GM18499 (cell line): ENCODE data around the gene RREB1.

Experiments
- ATAC-seq: cut with Tn5 transposase; IDR thresholded peaks from one replicate; pipeline ENCODE4 v1.9.1; 2021; ENCODE audit warnings: moderate number of reproducible peaks; ENCODE audit not compliant: insufficient read depth, unreplicated experiment

Gene RREB1

DNA sequence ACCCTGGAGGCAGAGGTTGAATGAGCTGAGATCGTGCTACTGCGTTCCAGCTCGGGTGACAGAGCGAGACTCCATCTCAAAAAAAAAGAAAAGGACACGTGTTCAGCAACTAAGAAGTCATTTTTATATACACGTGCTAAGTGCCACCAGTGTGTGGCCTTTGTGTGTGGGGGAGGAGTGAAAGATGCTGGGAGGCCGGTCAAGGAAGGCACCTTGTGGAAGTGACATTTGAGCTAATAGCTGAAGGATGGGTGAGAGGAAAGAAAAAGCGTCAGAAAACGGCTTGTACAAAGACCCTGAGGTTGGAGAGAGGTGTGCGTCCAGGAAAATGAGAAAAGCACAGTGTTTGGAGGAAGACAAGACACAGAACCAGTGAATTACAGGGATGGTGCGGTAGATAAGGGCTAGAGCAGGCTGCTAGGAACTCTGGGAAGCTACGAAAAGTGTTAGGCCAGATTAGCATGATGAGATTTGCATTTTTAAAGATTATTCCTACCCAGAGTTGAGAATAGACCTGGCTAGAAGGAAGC is 11.6 kb downstream of the RREB1 start:
- ATAC-seq, result no peak

DNA sequence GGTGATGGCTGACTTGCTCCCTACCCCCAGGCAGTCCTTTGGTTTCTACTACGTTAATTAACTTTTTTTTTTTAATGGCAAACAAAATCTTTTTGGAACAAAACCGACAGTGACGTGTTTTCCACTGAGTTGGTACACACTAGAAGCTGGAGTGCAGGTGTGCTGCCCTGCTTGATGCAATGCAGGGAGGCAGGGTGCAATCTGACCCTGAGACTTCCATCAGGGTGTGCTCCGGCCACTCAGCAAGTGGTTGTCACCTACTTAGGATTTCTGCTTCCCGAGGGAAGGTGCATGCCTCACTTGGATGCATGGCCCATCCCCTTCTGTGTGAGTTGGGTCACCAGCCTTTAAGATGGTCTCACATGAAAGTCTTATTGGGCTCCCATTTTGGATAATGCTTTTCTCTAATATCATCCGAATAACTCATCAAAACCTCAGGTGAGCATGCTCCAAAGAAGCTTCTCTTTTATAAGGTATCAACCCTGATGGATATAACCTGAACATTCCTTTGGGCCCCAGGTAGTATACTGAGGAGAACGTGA is 14.0 kb downstream of the RREB1 start:
- ATAC-seq, result no peak

DNA sequence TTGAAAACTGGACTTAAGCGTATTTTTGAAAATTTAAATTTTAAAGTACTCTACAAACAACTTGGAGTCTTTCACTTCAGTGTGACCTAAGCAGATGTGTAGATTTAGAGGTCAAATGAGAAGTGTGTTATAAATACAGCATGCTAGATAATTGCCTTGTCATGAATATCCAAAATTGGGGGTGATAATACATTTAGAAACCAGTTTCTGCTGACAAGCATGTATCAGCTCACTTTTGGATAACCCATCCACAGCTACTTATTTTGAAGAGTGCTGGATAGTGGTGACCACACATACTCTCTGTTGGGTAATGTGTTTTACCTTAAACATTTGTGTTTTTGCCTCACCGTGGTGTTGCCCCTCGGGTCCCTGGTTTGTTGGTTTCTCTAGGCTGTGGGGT is 14.9 kb downstream of the RREB1 start:
- no peak for ATAC-seq

DNA sequence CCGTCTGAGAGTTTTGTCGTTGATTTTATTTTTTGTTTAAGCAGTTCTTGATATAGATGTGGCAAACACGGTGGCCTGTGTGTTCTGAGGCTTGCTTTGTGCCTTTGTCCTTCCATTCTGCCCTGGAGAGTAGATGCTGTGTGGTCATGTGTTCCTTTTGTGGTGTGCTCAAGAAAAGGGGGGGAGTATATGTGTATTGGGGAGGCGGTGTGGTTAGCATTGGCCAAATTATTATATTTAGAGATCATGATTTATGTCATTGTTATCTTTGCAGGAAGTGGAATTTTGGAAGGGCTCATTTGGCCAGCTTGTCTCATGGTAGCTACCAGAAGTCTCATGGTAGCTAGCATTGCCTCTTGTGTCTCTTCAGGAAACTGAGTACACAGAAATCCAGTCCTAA is 16.4 kb downstream of the RREB1 start:
- no peak for ATAC-seq

DNA sequence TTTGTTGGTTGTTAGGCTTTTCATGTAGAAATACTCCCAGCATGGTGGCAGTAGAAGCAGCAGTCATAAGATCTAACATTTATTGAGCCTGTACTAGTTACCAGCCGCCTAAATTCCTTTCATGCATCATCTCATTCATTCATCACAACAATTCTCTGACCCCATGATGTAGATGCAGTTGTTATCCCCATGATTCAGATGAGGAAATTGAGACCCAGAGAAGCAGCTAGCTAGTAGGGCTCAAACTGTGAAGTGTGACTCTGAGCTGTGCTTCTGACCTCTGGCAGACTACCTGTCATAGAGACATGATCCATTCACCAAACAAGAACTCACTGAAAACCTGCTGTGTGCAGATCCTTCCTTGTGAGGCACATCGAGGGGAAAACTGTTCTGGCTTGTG is 16.9 kb downstream of the RREB1 start:
- no peak for ATAC-seq

DNA sequence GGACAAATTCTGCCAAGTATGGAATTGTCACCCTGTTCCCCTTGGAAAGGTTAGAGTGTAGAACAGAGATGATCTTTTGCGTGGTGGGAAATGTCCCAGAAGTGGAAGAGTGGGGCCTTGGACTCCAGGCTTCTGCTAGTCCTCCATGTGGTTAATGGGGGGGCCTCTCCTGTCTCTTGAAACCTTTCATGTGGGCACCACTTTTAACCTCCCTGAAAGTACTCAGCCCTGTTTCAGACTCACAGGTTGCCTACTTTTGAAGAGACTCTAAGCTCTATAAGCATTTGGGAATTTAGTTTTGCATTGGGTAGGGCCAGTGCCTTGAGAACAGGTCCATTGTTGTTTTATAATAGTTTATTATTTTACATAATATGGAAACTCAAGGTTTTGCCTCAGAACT is 17.5 kb downstream of the RREB1 start:
- ATAC-seq, result no peak

DNA sequence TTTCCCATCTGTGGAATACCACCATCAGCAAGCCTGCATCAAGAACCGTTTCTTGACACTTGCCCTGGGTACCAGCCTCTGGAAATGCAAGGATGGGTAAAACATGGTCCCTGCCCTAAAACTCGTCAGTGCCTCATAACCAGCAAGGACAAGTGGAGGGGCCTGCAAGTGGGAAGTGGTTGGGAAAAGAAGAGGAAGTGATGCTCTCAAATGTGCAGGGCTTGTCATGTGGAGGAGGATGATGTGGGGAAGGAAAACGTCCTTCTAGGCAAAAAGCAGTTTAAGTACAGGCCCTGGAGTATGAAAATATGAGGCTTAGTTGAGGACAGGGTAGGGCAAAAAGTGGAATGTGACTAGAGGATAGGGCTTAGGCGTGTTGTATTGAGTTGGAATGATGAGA is 19.0 kb downstream of the RREB1 start:
- no peak for ATAC-seq

DNA sequence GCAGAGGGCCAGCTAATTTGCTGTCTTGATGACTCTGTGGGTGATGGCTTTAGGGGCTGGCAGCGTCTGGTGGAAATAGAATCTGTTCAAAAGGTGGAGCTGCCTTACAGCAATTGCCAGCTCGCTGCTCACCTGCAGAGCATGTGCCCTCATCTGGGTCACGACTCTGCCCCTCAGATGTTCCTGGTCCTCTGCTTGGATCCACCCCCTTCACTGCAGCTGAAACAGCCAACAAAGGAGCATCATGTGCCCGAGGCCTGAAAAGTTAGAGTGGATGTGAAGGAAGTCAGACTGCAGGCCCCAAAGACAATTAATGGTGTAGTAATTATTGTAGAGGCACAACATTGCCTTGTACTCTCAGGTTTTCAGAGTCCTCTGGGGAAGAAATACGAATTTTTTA is 19.9 kb downstream of the RREB1 start:
- no peak for ATAC-seq

DNA sequence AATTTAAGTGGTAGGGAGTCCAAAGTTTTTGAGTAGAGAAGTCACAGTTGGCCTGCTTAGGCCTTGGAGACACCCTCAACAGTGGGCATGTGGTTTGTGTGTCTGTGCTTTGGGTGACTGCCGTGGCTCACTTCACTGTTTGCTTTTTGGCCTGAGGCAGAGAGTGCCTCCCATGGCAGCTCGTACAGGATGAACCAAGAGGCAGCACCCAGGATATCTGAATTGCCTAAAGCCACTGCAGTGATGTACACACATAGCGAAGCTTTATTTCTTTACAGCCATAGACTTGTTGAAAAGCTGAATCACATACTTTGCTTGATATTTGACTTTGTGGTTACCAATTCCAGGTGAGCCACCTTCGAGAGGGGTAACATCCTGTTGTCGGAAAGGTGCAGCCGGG is 21.6 kb downstream of the RREB1 start:
- ATAC-seq, result no peak

DNA sequence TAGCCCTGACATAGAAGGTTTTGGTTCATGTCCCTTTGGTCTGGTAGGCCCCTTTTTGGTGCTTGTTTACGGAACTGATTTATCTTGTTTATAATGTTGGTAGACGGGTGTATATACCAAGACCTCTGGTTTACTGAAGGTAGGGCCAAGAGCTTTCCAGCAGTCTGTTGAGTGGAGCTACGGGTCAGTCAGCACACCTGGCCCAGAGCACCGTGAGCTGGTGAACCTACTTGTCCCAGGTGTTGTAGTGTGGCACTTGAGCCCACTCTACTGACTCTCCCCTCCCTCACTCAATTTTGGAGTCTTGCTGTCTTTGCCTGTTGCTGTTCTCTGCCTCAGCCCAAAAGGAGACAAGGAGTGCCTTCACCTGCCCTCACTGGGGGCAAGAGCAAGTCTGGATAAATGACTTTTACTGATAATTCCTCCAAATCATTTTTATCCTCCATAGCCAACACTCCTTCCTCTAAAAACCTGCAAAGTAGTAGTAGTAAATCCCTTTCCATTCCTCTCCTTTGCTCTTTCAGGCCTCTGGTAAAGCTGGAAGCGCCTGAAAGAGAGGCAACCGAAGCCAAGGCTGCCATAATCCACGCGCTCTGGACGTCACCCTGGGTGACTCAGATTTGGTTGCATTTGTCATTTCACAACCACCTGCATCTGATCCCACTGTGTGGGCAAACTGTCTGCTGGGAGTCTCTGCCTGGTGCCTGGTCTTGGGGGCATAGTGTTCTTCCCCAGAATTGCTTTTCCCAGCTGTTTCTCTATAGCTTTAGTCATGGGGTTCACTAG is 22.2 kb downstream of the RREB1 start:
- ATAC-seq, result peak; percentile 53

DNA sequence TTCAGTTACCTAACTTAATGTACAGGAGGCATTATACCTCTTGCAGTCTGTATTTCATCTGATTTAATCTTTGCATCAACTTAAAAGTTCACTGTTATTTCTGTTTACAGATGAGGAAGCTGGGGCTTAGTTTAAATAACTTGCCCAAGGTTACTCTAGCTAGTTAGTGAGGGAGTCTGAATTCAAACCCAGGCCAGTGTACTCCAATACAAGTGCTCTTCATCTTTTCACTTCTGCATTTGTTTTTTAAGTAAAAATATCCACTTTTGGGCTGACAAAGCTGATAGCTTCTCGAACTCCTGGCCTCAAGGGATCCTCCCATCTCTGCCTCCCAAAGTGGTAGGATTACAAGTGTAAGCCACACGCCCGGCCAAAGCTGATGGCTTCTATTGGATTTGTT is 23.6 kb downstream of the RREB1 start:
- ATAC-seq, result no peak

DNA sequence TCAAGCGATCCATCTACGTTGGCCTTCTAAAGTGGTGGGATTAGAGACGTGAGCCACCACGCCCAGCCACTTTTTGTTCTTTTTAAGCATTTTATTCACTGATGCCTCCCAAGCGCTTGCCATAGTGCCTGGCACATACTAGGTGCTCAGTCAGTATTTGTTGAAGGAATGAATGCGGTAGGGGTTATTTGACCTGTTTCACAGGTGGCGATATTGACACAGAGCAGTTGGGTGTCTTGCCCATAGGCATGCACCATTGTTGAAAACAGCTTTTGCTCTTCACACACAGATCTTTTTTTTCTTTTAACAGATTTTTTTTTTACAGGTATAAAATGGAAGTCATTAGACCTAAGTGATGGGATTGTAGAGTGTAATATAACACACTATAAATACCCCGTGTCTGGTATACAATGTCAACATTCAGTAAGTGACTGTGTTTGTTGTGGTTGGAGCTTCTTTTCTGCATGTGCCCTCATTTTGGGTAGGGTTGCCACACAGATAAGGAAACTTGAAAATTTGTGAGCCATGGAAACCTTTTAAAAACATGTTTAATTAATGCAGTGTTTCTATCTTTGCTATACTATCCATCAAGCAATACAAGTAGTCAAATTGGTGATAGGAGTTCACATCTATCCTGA is 24.8 kb downstream of the RREB1 start:
- ATAC-seq, result no peak

DNA sequence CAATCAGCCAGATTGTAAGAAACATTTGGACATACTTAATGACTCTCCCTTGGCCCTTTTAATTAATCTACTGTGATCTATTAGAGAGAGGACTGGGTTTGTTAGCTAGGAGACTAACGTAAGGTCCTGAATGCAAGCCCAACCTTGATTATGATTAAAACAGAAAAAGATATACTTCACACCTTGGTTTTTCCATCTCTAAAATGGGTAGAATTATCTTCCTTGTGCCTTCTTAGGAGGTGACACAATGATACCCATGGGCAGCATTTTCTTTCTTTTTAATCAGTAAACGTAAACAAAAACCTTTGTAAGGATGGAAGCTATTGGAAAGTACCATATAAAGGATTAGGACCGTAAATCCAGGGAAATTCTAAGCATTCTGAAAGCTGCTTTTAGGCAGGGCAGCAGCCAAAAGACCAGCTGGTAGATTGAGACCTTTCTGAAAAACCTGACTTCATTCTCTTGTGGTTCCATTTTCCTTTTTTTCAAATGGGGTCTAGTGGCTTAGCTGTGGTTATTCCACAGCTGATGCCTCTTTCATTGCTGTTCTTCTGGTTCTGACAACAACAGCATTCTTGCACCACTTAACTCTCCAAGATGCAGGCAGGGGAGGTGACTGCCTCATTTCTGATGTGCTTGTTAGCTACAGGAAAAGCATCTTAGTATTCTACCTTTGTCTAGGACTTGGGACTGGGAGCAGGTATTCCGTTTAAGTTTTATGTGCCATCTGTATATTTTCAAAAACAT is 27.4 kb downstream of the RREB1 start:
- no peak for ATAC-seq

DNA sequence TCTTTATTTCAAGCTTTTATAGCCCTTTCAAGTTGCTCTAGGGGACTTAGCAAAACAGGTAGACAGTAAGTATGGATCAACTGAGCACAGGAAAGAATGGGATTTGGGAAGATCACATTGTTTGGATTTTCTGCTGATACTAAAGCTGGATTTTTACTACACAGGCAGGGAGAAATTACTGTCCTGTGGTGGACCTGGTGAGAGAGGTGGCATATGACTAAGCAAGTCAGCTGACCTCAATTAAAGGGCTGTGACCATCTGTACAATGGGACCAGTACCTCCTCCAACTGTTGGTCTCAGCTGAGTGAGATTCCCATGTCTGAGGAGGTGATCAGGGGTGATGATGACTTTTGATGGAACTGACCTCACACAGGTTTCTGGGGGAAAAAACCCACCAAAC is 28.0 kb downstream of the RREB1 start:
- no peak for ATAC-seq

DNA sequence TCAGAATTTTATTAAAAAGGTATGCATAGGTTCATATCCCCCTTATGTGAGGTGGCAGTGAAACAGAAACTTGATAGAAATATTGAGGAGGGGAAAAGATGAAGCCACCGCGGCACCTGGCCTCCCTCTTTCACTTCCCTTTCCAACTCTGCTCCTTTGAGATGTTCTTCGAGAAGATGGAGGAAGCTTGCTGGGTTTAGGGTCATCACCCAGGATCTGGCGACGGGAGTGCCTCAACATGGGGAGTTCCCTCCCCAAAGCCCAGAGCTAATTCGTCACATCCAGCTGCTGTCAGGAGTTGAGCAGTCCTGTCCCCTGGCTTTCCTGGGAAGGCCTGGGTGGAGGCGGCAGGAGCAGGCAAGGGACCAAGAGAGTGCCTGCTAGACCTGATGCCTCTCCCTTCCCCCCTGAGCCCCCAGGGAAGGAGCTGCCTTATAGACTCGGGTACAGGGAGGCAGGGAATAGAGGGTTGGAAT is 29.1 kb downstream of the RREB1 start:
- peak; percentile 36 for ATAC-seq

DNA sequence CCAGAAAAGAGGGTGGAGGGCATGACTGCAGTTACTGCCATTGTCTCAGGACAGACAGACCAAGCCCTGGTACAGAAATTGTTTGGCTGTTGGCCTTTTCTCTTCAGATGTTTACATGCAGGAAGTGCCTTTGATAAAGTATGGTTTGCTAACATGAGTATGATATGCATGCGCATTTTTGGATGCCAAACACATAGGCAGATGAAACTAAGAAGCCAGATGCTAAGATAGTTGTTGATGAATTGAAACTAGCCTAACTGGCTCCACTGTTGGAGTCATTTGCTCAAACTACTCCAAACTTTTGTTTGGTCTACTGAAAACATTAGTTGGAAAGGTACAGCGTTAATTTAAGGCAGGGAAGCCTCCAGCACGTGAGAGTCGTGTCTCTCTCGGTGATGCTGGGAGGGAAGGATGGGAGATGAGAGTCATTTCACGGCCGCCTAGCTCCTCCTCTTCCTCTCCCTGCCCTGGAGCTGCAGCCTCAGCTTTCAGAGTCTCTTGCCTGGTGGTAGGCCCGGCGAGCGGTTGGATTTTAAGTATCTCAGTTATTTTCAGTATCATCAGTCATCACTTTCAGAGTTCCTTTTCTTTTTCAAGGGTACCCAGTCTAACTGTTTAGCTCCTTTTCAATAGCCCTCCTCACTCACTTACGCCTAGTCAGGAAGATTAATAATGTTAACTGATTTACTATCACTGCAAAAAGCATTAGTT is 29.7 kb downstream of the RREB1 start:
- ATAC-seq, result peak; percentile 34

DNA sequence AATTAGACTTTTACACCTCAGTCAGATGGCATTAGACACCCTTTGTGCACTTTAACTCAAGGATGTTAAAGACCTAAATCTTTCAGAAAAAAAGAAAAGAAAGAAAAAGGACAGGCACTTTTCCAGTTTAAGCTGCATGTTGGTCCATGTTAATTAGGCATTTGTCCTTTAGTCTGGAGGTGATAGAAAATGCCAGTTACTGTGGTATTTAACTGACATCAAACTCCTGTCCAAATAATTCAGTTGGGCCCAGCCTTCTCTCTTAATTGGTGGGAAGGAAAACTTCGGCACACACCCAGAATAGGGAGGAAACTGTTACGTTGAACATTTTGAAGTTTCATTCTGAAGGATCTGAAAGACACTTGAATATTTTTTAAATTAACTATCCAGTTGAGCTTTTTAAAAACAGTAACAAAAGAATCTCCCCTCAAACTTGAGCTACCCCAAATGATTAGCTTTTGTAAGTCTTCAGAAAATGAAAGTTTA is 30.3 kb downstream of the RREB1 start:
- no peak for ATAC-seq

DNA sequence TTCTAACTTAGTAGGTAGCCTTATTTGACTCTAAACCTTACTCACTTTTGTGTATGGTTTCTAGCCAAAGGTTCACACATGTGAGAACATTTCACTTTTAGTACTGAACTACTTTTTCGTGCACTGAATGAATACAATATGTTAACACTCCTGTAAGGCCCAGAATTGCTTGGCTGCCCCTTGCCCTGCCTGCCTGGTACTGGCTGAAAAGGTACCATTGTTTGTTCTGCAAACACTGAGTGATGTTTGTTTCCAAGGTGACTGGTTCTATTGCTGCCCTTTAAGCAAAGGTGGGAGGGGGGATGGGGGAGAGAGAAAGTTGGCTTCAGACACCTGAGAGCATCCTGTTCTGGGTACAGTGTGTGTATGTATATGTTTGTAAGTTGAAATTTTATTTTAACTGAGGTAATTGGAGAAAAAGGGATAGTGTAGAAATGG is 31.2 kb downstream of the RREB1 start:
- ATAC-seq, result no peak

DNA sequence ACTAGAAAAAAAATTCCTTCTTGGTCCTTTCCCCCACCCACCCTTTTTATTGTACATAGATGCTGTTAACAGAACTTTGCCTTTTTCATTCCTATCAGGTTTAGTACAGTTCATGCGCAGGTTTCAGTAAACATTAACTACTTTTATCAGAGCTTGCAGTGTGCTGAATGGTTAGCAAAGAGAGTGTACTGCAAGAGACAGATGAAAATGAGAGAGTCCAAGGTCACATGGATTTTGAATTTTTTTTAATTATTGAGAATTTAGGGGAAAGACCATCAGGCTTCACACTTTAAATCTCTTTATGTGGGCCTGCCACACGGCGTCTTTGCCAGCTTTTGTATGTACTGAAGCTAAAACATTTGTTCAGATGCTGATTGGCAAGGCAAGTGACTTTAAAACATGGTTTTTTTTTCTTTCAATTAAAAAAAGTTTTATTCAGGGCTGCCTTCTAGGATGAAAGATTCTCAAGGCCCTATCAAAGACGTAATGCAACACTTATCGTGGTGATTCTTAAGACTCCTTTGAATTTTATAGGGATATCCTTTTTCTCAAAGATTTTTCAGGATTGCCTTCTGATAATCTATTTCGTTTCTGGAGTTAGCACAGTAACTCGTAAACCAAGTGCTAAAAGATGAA is 32.2 kb downstream of the RREB1 start:
- no peak for ATAC-seq
